Spleen (tissue), 7 donors: ENCODE measurements around the gene B4GALT2.

Experiments used
- POLR2AphosphoS5 ChIP-seq, 3 donors: sonication (generic); formaldehyde crosslinking; IDR thresholded peaks; one replicate each; pipeline ENCODE4 v1.5.1; 2017; ENCODE audit warnings: antibody characterized with exemption in 3 of 3
- TF ChIP-seq, protein P1 (sequence below), 11 experiments: fragments of 200-600 bp in 7 of 11; fragments of 450-650 bp in 4 of 11; sonication (generic) in 4 of 11; IDR thresholded peaks in 8 of 11; conservative IDR thresholded peaks in 3 of 11; 1 replicate in 7 of 11; 2 replicates in 4 of 11; pipeline versions ENCODE4 v1.4.0 to v1.8.0; 2016 to 2021; ENCODE audit warnings: antibody characterized with exemption in 11 of 11, inconsistent platforms in 4 of 11, mild to moderate bottlenecking in 1 of 11
- donor health status: DM: no; HTN: no; CAD: no; lungs with moderate emphysema.
- donor health status: DM: no; HTN: no; CAD: no.
- donor health status: DM: no; HTN: no; CAD: no.

DNA sequence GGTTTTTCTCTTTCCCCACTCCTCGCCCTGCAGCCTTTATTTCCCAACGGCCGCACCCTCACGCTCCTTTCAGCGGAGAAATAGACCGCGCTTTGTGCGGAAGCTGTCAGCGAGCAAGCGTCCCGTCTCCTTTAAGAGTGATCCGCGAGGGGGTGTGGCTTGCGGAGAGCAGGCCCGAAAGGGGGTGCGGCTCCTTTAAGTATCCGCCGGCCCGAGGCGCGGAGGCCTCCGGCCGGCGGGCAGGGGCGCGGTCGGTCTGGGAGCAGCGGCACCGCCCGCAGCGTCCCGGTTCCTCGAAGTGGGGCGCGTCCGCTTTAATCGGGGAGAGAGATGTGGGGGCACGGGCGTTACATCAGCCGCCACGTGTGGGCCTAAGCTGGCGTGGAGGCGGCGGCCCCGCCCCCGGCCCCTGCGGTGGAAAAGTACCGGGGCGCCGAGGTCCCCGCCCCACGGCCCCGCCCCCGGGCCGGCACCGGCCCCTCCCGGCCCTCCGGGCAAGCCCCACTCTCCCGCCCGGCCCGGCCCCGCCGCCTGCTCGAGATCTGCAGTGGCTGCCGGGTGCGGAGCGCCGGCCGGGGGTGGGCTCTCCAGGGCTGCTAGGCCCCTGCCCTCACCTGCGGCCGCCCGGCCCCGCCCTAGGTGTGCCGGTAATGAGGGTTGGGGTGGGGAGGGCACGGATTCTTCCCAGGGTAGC is 51.0 kb downstream of the B4GALT2 start:
- TF ChIP-seq, protein P1, sequence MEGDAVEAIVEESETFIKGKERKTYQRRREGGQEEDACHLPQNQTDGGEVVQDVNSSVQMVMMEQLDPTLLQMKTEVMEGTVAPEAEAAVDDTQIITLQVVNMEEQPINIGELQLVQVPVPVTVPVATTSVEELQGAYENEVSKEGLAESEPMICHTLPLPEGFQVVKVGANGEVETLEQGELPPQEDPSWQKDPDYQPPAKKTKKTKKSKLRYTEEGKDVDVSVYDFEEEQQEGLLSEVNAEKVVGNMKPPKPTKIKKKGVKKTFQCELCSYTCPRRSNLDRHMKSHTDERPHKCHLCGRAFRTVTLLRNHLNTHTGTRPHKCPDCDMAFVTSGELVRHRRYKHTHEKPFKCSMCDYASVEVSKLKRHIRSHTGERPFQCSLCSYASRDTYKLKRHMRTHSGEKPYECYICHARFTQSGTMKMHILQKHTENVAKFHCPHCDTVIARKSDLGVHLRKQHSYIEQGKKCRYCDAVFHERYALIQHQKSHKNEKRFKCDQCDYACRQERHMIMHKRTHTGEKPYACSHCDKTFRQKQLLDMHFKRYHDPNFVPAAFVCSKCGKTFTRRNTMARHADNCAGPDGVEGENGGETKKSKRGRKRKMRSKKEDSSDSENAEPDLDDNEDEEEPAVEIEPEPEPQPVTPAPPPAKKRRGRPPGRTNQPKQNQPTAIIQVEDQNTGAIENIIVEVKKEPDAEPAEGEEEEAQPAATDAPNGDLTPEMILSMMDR (IDR thresholded peaks at IDR 0.05 in 8 of 11, conservative IDR thresholded peaks at IDR 0.05 in 3 of 11) = peak in 1 of 11 experiments; percentile 33
- peak; percentile 61 to 73 (median 65) for TF ChIP-seq POLR2AphosphoS5 (IDR thresholded peaks at IDR 0.05)
